Endothelial cell of umbilical vein (primary cell): ENCODE measurements around the gene TNFAIP8. TPM values are rescaled to one million over a fixed set of nuclear protein-coding genes. Genes with fewer than 3 reads are reported as not detected.

Experiments used
- BruUV-seq: library from RNA; stranded (reverse); fragments of 400-500 nt; replicated peaks from 2 replicates; lab custom pipeline; 2021; lab: Mats Ljungman, UMichigan
- CTCF ChIA-PET: fragments of 300-600, 350-600 bp; sonication (Branson Sonifier 250); formaldehyde crosslinking; loops from one replicate; lab custom pipeline; 2021; ENCODE audit warnings: antibody characterized with exemption, inconsistent platforms; lab: Charles Lee
- POLR2A ChIA-PET: fragments of 300-600, 350-600 bp; sonication (Branson Sonifier 250); formaldehyde crosslinking; loops from one replicate; lab custom pipeline; 2021; ENCODE audit warnings: antibody characterized with exemption, inconsistent platforms; lab: Charles Lee
- DNase-seq: peaks from one replicate; pipeline ENCODE4 v3.0.0-alpha.2; 2011; ENCODE audit warnings: low read depth, low spot score
- FAIRE-seq: peaks from 2 replicates; lab custom pipeline; 2011; peaks lifted over from hg19 to GRCh38; lab: Jason Lieb, UNC
- H2AFZ ChIP-seq: 2 replicates; pipeline ENCODE4 v1.6.0; 2012; ENCODE audit warnings: low read depth, low read length, control low read depth, inconsistent platforms
- H3K27ac ChIP-seq: 2 replicates; pipeline ENCODE4 v1.5.1; 2011; ENCODE audit warnings: low read depth, mild to moderate bottlenecking, control low read depth, low read length, moderate library complexity; ENCODE audit not compliant: insufficient read depth
- H3K27me3 ChIP-seq, 2 experiments: 2 replicates each; pipeline versions ENCODE4 v1.6.0 to v1.6.1; 2011; ENCODE audit warnings: low read length in 2 of 2, mixed read lengths in 1 of 2; ENCODE audit not compliant: control insufficient read depth in 2 of 2, insufficient read depth in 2 of 2
- H3K36me3 ChIP-seq, 2 experiments: 2 replicates in 1 of 2; 3 replicates in 1 of 2; pipeline ENCODE4 v1.5.1; 2011; ENCODE audit warnings: low read length in 2 of 2, mild to moderate bottlenecking in 1 of 2, moderate library complexity in 1 of 2; ENCODE audit not compliant: control insufficient read depth in 2 of 2, insufficient read depth in 2 of 2; ENCODE audit errors: extremely low read depth in 1 of 2
- H3K4me1 ChIP-seq: 3 replicates; pipeline ENCODE4 v1.5.1; 2011; ENCODE audit warnings: mild to moderate bottlenecking, low read length; ENCODE audit not compliant: control insufficient read depth, insufficient read depth; ENCODE audit errors: extremely low read depth
- H3K4me2 ChIP-seq: 2 replicates; pipeline ENCODE4 v1.6.1; 2011; ENCODE audit warnings: low read length, control low read depth, mixed read lengths; ENCODE audit not compliant: insufficient read depth
- H3K4me3 ChIP-seq, 3 experiments: fragments of 200-600 bp in 1 of 3; sonication (generic), shearing (Covaris generic) in 1 of 3; replicated peaks in 1 of 3; 2 replicates each; pipeline ENCODE4 v1.5.1; 2011 to 2016; ENCODE audit warnings: control low read depth in 3 of 3, low read length in 3 of 3, mild to moderate bottlenecking in 2 of 3, inconsistent platforms in 1 of 3, low read depth in 1 of 3, moderate library complexity in 1 of 3; ENCODE audit not compliant: insufficient read depth in 1 of 3
- H3K79me2 ChIP-seq: 2 replicates; pipeline ENCODE4 v1.6.0; 2012; ENCODE audit warnings: low read length, inconsistent platforms; ENCODE audit not compliant: control insufficient read depth, insufficient read depth
- H3K9ac ChIP-seq: replicated peaks from 2 replicates; pipeline ENCODE3; 2011; ENCODE audit warnings: low read length, control low read depth; ENCODE audit not compliant: insufficient read depth; ENCODE audit errors: extremely low read depth
- H3K9me1 ChIP-seq: replicated peaks from 3 replicates; pipeline ENCODE4 v1.6.0; 2011; ENCODE audit warnings: mild to moderate bottlenecking, low read length; ENCODE audit not compliant: control insufficient read depth, insufficient read depth; ENCODE audit errors: extremely low read depth
- H3K9me3 ChIP-seq: replicated peaks from 2 replicates; pipeline ENCODE4 v1.5.1; 2012; ENCODE audit warnings: low read length, inconsistent platforms; ENCODE audit not compliant: control insufficient read depth, insufficient read depth
- H4K20me1 ChIP-seq: replicated peaks from 2 replicates; pipeline ENCODE3; 2011; ENCODE audit warnings: mild to moderate bottlenecking, low read length; ENCODE audit not compliant: control insufficient read depth, insufficient read depth; ENCODE audit errors: extremely low read depth
- CTCF ChIP-seq, 2 donors: IDR thresholded peaks; 1 replicate in 1 of 2; 2 replicates in 1 of 2; pipeline ENCODE4 v1.5.1; 2011; ENCODE audit warnings: low read length in 2 of 2, mild to moderate bottlenecking in 2 of 2, moderate library complexity in 2 of 2, control low read depth in 1 of 2, inconsistent platforms in 1 of 2, low read depth in 1 of 2; ENCODE audit not compliant: insufficient read depth in 1 of 2; ENCODE audit errors: extremely low read depth in 1 of 2
- GATA2 ChIP-seq: IDR thresholded peaks from 2 replicates; pipeline ENCODE4 v1.7.0; 2011; ENCODE audit warnings: low read depth, mild to moderate bottlenecking, moderate library complexity, mixed read lengths, low read length; ENCODE audit not compliant: insufficient read length, insufficient read depth
- MAX ChIP-seq: IDR thresholded peaks from 2 replicates; pipeline ENCODE4 v1.6.1; 2011; ENCODE audit not compliant: insufficient read depth, insufficient read length
- MYC ChIP-seq: IDR thresholded peaks from one replicate; pipeline ENCODE4 v1.6.1; 2011; ENCODE audit warnings: mild to moderate bottlenecking, low read depth, low read length
- POLR2AphosphoS5 ChIP-seq: IDR thresholded peaks from 2 replicates; pipeline ENCODE4 v1.6.1; 2012; ENCODE audit warnings: low read depth, mild to moderate bottlenecking, control low read depth, low read length, moderate library complexity; ENCODE audit not compliant: insufficient read depth
- dilution Hi-C: fragments of 300-500 bp; cut with MboI; formaldehyde crosslinking; loops from one replicate; pipeline ENCODE4 v1.15.0; 2019; ENCODE audit warnings: low sequenced_read_pairs; ENCODE audit not compliant: extremely low pct_ligation_motif_present
- intact Hi-C: fragments of 100-400 bp; cut with micrococcal nuclease; formaldehyde crosslinking; loops from one replicate; pipeline ENCODE4 v1.10.0; 2022
- polyA plus RNA-seq, 4 experiments: library from polyadenylated mRNA; depleted of rRNA in 3 of 4; stranded (reverse) in 3 of 4; unstranded in 1 of 4; fragments of >200 nt; gene quantifications; 2 replicates each; pipeline versions ENCODE4 v1.2.1 to v1.2.3, GENCODE V29; 2011 to 2012; ENCODE audit warnings: missing spikeins in 1 of 4
- total RNA-seq: library from RNA; stranded (reverse); gene quantifications from 2 replicates; pipeline ENCODE4 v1.2.3, GENCODE V29; 2021

The TNFAIP8 gene
- total and polyA plus RNA-seq, 2 donors (not counting 3 experiments of a cell fraction or from before 2014, with no cell fraction given): 4.7 to 7.4 TPM

GRCh38 chr5:119361594-119362125, 5.8 kb downstream of the TNFAIP8 start:
- Histone ChIP-seq H3K79me2 (no peaks in the 10 kb centered on the region), H3K9me1 (no peaks in the 10 kb centered on the region)

More at GRCh38 chr5:119361594-119362125, 5.8 kb downstream of the TNFAIP8 start:
- POLR2A ChIA-PET: no interaction called here
- Histone ChIP-seq H3K9ac (no peak overlapping the region), H3K36me3 (no peaks in the 10 kb centered on the region), H2AFZ (no peak overlapping the region), H3K9me3 (no peaks in the 10 kb centered on the region), H3K4me3 (no peak overlapping the region), H3K27me3 (no peaks in the 10 kb centered on the region), H3K4me1 (no peaks in the 10 kb centered on the region), H3K27ac (no peak overlapping the region), H3K4me2 (no peak overlapping the region), H4K20me1 (no peaks in the 10 kb centered on the region)
- intact Hi-C loops: no loop called here
- CTCF ChIA-PET: interaction anchor here (1.3 to 3.0 kb wide), 2 partner anchors 24 to 51 kb away, joined by 4 to 16 read pairs; no protein-coding TSS in a partner anchor
- no TSS peak for BruUV-seq
- no peak for DNase-seq
- no peak for FAIRE-seq
- dilution Hi-C loops: no loop called here
- no peak for TF ChIP-seq MYC
- TF ChIP-seq POLR2AphosphoS5: no peak
- TF ChIP-seq GATA2: no peak
- no peak for TF ChIP-seq CTCF (IDR thresholded peaks at IDR 0.05; ENCODE audit: extremely low read depth in 1 of 2, insufficient read depth in 1 of 2, low read depth in 1 of 2, low read length in 2 of 2)
- no peak for TF ChIP-seq MAX
